GM18507 (cell line): ENCODE results near the gene MEIS2.

Source experiments
- DNase-seq: peaks from one replicate; pipeline ENCODE4 v3.0.0; 2011; ENCODE audit warnings: low read depth; ENCODE audit not compliant: insufficient read length; ENCODE audit errors: extremely low spot score
- FAIRE-seq: peaks from 2 replicates; lab custom pipeline; 2011; peaks lifted over from hg19 to GRCh38; lab: Jason Lieb, UNC

Gene MEIS2

GRCh38 chr15:36888011-36888992 lies 212.0 kb downstream of the MEIS2 start:
- DNase-seq (no peak), FAIRE-seq (no peak)

- FAIRE-seq: no peak
- DNase-seq: no peak
Measured at GRCh38 chr15:36887214-36887961, 213.0 kb downstream of the MEIS2 start.

GRCh38 chr15:36886701-36887100 lies 213.6 kb downstream of the MEIS2 start:
- no peak for DNase-seq
- FAIRE-seq: no peak

- DNase-seq (no peak), FAIRE-seq (no peak)
Measured at GRCh38 chr15:36886191-36886590, 214.2 kb downstream of the MEIS2 start.

- no peak for FAIRE-seq
- no peak for DNase-seq
Measured at GRCh38 chr15:36885771-36886170, 214.6 kb downstream of the MEIS2 start.

GRCh38 chr15:36884936-36885635 lies 215.3 kb downstream of the MEIS2 start:
- DNase-seq (no peak), FAIRE-seq (no peak)

- DNase-seq: no peak
- no peak for FAIRE-seq
Measured at GRCh38 chr15:36884518-36884875, 215.9 kb downstream of the MEIS2 start.

GRCh38 chr15:36883713-36884517 lies 216.4 kb downstream of the MEIS2 start:
- DNase-seq: peak; percentile 47
- peak; percentile 78 for FAIRE-seq

GRCh38 chr15:36882487-36883131 lies 217.7 kb downstream of the MEIS2 start:
- no peak for FAIRE-seq
- DNase-seq: no peak

- FAIRE-seq: no peak
Measured at GRCh38 chr15:36882056-36882455, 218.3 kb downstream of the MEIS2 start.

GRCh38 chr15:36881516-36881915 lies 218.8 kb downstream of the MEIS2 start:
- FAIRE-seq: no peak
- DNase-seq: no peak

More at GRCh38 chr15:36882056-36882455, 218.3 kb downstream of the MEIS2 start:
- no peak for DNase-seq

- no peak for DNase-seq
- FAIRE-seq: no peak
Measured at GRCh38 chr15:36880913-36881460, 219.4 kb downstream of the MEIS2 start.

GRCh38 chr15:36880224-36880912 lies 220.0 kb downstream of the MEIS2 start:
- no peak for DNase-seq
- FAIRE-seq: no peak

- DNase-seq: no peak
- no peak for FAIRE-seq
Measured at GRCh38 chr15:36879568-36880222, 220.7 kb downstream of the MEIS2 start.

- DNase-seq (no peak), FAIRE-seq (no peak)
Measured at GRCh38 chr15:36878684-36879262, 221.6 kb downstream of the MEIS2 start.

- DNase-seq (no peak), FAIRE-seq (no peak)
Measured at GRCh38 chr15:36877796-36878683, 222.3 kb downstream of the MEIS2 start.
